ENCODE results near the gene TCTN3. TPM values are rescaled to one million over a fixed set of nuclear protein-coding genes. Genes with fewer than 3 reads are reported as not detected.

Gene TCTN3
- total RNA-seq, result 10 to 100 TPM; 24.1 to 44.7 (median 34.2) TPM
- 100 to 1,000 TPM in 1 of 2 donors, 10 to 100 TPM in 1; 21.7 to 107 TPM for polyA plus RNA-seq
- long read RNA-seq, donor 1, transcript TCTN3-207 (14 exons, 2,739 nt), result major isoform, 56 of 71 reads
- long read RNA-seq, donor 1, partial matches to known transcripts, result 8 of 71 reads
- long read RNA-seq, donor 1, other reads (novel, unspliced or antisense), result 6 of 71 reads
- long read RNA-seq, donor 2, transcript TCTN3-207 (14 exons, 2,739 nt), result major isoform, 18 of 31 reads
- long read RNA-seq, donor 2, partial matches to known transcripts, result 11 of 31 reads
- long read RNA-seq, donor 2, other reads (novel, unspliced or antisense), result 0 of 31 reads
- long read RNA-seq, donor 3, transcript TCTN3-207 (14 exons, 2,739 nt), result major isoform, 42 of 54 reads
- long read RNA-seq, donor 3, partial matches to known transcripts, result 6 of 54 reads
- long read RNA-seq, donor 3, other reads (novel, unspliced or antisense), result 6 of 54 reads

DNA sequence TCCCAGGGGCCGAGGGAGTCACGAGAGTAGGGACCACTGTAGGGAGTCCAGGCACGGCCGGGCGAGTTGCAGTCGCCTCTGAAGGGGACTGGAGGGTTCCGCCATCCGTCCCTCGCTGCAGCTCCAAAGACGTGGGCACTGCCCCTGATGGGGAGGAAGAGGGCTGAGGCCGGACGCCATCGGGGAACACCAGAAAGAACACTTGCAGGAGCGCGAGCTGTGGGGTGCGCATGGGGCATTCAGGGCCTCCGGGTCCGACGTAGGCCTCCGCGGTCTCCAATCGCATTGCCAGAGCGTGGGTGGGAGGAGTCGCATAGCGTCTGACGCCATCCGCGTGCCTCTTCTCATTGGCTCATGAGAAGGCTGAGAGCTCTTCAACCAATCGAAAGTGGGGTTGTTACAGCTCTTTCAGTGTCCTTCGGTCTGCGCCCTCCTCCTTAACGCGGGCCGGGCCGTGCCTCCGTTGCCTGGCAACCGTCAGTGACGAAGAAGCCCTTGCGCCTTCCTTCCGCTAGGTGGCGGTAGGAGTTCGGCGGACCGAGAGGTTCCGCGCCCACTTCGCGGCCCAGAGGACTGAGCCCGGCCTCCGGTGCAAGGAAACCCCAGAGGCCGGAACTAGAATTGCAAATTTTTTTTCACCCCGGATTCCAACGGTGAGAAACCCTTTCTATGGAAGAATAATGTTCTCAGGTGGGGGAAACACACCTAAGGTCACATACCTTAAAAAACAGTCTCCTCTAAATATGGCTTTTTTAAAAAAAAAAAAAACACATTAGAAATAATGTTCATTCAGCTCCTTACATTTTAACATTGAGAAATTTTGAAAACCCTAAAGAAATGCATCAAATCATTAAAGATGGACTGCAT lies at the start of gene TCTN3:
Gene TCTN3, minus strand, starts transcription at position 260 of the 867 bp plus-strand sequence. Its CDS starts 28 bp downstream, at position 232.
- DNase-seq, result peak; percentile 94 to 97 (median 95)
- 0 to 1% (median 1%) methylated on average over 53 of the region's 53 CpGs for WGBS, 3 donors
- no peaks in the 10 kb centered on the region for H3K4me1 ChIP-seq (ENCODE audit: insufficient read depth)
- TF ChIP-seq EP300 (IDR thresholded peaks at IDR 0.05) (no peak), POLR2A (IDR thresholded peaks at IDR 0.05) (peak; percentile 77)
- TF ChIP-seq, protein P1, sequence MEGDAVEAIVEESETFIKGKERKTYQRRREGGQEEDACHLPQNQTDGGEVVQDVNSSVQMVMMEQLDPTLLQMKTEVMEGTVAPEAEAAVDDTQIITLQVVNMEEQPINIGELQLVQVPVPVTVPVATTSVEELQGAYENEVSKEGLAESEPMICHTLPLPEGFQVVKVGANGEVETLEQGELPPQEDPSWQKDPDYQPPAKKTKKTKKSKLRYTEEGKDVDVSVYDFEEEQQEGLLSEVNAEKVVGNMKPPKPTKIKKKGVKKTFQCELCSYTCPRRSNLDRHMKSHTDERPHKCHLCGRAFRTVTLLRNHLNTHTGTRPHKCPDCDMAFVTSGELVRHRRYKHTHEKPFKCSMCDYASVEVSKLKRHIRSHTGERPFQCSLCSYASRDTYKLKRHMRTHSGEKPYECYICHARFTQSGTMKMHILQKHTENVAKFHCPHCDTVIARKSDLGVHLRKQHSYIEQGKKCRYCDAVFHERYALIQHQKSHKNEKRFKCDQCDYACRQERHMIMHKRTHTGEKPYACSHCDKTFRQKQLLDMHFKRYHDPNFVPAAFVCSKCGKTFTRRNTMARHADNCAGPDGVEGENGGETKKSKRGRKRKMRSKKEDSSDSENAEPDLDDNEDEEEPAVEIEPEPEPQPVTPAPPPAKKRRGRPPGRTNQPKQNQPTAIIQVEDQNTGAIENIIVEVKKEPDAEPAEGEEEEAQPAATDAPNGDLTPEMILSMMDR (IDR thresholded peaks at IDR 0.05), result peak; percentile 98 to 100 (median 99)
- H3K4me3 ChIP-seq, result peak within 1 kb of the TSS; percentile 71
- H3K36me3 ChIP-seq, result no peaks in the 10 kb centered on the region
- no peaks in the 10 kb centered on the region for H3K27me3 ChIP-seq
- intact Hi-C loops (cut with DNase I), result loop anchor here in 1 of 4 donors (2.0 kb wide), 1 partner anchor 149 kb away; no protein-coding TSS in a partner anchor
- peak within 1 kb of the TSS; percentile 81 to 82 for H3K27ac ChIP-seq
- no peaks in the 10 kb centered on the region for H3K9me3 ChIP-seq

DNA sequence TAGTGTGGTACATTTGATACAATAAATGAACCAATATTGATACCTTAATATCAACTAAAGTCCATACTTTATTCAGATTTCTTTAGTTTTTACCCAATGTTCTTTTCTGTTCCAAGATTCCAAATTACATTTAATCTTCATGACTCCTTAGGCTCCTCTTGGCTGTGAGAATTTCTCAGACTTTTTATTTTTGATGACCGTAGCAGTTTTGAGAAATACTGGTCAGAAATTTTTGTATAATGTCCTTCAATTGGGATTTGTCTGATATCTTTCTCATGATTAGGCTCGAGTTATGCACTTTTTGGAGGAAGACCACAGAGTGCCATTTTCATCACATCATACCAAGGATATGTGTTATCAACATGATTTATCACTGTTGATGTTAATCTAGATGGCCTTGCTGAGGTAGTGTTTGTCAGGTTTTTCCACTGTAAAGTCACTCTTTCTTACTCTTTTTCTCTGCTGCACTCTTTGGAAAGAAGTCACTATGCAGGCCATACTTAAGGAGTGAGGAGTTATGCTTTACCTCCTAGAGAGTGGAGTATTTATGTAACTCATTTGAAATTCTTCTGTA lies 49.3 kb upstream of the TCTN3 start:
- 59 to 80% (median 60%) methylated on average over 2 of the region's 2 CpGs for WGBS, 3 donors
- H3K4me1 ChIP-seq (ENCODE audit: insufficient read depth), result no peaks in the 10 kb centered on the region

DNA sequence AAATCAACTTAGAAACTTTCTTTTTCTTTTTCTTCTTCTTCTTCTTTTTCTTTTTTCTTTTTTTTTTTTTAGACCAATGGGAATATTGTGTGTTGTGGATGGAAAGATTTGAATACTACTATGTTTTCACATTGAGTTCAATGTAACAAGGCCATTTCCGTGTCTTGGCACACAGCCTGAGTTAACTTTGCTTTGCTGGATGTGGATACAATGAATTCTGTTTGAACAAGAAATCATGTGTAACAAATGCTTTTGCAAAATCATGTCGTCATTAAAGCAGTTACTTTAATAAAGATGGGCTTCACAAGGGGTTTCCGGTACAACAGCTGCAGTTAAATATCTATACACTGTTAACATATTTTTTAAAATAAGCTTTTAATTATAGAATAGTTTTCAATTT lies 48.8 kb upstream of the TCTN3 start:
- Histone ChIP-seq H3K4me3 (no peak overlapping the region), H3K4me1 (ENCODE audit: insufficient read depth) (no peaks in the 10 kb centered on the region), H3K9me3 (no peaks in the 10 kb centered on the region), H3K36me3 (no peaks in the 10 kb centered on the region), H3K27me3 (no peaks in the 10 kb centered on the region), H3K27ac (no peak overlapping the region)
- DNase-seq, result no peak
- intact Hi-C loops (cut with DNase I), result no loop called here
- no peak for TF ChIP-seq POLR2A (IDR thresholded peaks at IDR 0.05)
- TF ChIP-seq, protein P1 (IDR thresholded peaks at IDR 0.05), result no peak
- no peak for TF ChIP-seq EP300 (IDR thresholded peaks at IDR 0.05)
- 28 to 34% (median 32%) methylated on average over 3 of the region's 3 CpGs for WGBS, 3 donors

More for the DNA sequence above, 49.3 kb upstream of the TCTN3 start:
- no peaks in the 10 kb centered on the region for H3K27me3 ChIP-seq
- H3K4me3 ChIP-seq, result no peak overlapping the region
- no peak overlapping the region for H3K27ac ChIP-seq
- no peak for DNase-seq
- no peak for TF ChIP-seq EP300 (IDR thresholded peaks at IDR 0.05)
- no peak for TF ChIP-seq POLR2A (IDR thresholded peaks at IDR 0.05)
- TF ChIP-seq, protein P1 (IDR thresholded peaks at IDR 0.05), result no peak
- intact Hi-C loops (cut with DNase I), result no loop called here
- H3K9me3 ChIP-seq, result no peaks in the 10 kb centered on the region
- no peaks in the 10 kb centered on the region for H3K36me3 ChIP-seq
